Measurements from ENCODE around the gene NEAT1.

Gene NEAT1

DNA sequence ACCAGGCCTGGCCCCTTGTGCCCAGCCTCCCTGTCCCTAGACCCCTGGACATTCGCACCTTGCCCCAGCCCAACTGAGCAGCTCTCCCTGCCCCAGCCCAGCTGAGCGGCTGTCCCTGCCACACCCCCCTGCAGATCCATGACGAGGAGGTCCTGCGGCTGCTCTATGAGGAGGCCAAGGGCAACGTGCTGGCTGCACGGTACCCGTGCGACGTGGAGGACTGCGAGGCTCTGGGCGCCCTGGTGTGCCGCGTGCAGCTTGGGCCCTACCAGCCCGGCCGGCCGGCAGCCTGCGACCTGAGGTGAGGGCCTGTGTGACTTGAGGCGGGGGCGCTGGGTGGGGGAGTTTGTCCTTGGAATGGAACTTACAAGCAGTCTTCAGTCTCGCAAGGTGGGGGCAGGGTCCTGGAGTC, 28.5 kb upstream of the NEAT1 start:
- ChIA-PET CTCF (interaction anchor here (0.7 to 1.3 kb wide), 4 partner anchors 11 to 124 kb away, joined by 3 read pairs; partner anchors contain the start of gene SLC25A45), POLR2A (no interaction called here)
- 100% methylated on average over 17 of the region's 20 CpGs for WGBS (ENCODE audit: insufficient coverage)
- H3K27ac ChIP-seq (ENCODE audit: insufficient read depth in 1 of 2, low read depth in 1 of 2, low read length in 2 of 2, poor library complexity in 1 of 2, severe bottlenecking in 2 of 2): no peak overlapping the region
- no peaks in the 10 kb centered on the region for H3K9me3 ChIP-seq (ENCODE audit: control extremely low read depth in 1 of 5, control insufficient read depth in 4 of 5, insufficient read depth in 2 of 5, low read depth in 1 of 5, low read length in 4 of 5)
- no peaks in the 10 kb centered on the region for H3K27me3 ChIP-seq (replicated peaks in 2 of 5; ENCODE audit: control insufficient read depth in 4 of 5, insufficient read depth in 5 of 5, low read length in 4 of 5)
- H3K4me3 ChIP-seq (ENCODE audit: control insufficient read depth in 1 of 7, extremely low read depth in 1 of 7, insufficient read depth in 4 of 7, low read depth in 2 of 7, low read length in 6 of 7): no peak overlapping the region
- DNase-seq: no peak
- H3K4me1 ChIP-seq (ENCODE audit: control extremely low read depth in 1 of 4, control insufficient read depth in 4 of 4, insufficient read depth in 4 of 4, low read length in 3 of 4): peaks cover 0 to 15% (median 12%) of the 10 kb centered on the region in 4 experiments
- H3K36me3 ChIP-seq (ENCODE audit: control insufficient read depth in 4 of 4, insufficient read depth in 4 of 4, low read length in 3 of 4): peaks cover 0 to 72% (median 48%) of the 10 kb centered on the region in 4 experiments

DNA sequence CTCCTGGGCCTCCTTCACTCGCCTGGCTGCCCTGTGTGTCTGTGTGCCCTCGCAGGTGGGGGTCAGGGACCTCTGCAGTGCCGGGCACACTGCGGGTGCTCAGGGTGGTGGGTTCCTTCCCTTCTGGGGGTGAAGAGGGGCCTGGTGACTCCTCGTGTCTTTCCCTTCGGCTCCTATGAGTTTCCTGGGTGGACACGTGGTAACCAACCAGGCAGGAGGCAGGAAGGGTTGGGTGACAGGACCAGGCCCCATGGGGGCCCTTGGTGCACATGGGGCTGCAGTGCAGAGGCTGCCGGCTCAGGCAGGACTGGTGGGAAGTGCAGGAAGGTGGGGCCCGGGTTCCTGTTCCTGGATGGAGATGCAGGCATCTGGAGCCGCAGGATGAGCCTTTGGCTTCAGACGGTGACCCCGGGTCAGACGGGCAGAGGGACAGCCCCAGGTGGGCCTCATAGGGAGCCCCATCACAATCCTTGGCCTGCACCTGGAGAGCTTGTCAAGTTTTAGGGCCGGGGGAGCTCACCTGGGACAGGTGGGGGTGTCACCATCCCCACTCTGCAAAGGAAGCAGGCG, 26.6 kb upstream of the NEAT1 start:
- no peaks in the 10 kb centered on the region for H3K27me3 ChIP-seq (replicated peaks in 2 of 5; ENCODE audit: control insufficient read depth in 4 of 5, insufficient read depth in 5 of 5, low read length in 4 of 5)
- no peak for DNase-seq
- no peaks in the 10 kb centered on the region for H3K9me3 ChIP-seq (ENCODE audit: control extremely low read depth in 1 of 5, control insufficient read depth in 4 of 5, insufficient read depth in 2 of 5, low read depth in 1 of 5, low read length in 4 of 5)
- POLR2A ChIA-PET: interaction anchor here (0.8 kb wide), 1 partner anchor 103 kb away, joined by 3 read pairs; the partner anchor contains the start of gene MALAT1
- CTCF ChIA-PET: interaction anchor here (1.3 to 2.9 kb wide), 2 partner anchors 20 kb away, joined by 4 to 18 read pairs; no protein-coding TSS in a partner anchor
- H3K4me1 ChIP-seq (ENCODE audit: control extremely low read depth in 1 of 4, control insufficient read depth in 4 of 4, insufficient read depth in 4 of 4, low read length in 3 of 4): peaks cover 0 to 3% (median 2%) of the 10 kb centered on the region in 4 experiments
- no peak overlapping the region for H3K4me3 ChIP-seq (ENCODE audit: control insufficient read depth in 1 of 7, extremely low read depth in 1 of 7, insufficient read depth in 4 of 7, low read depth in 2 of 7, low read length in 6 of 7)
- peaks cover 0 to 79% (median 53%) of the 10 kb centered on the region in 4 experiments for H3K36me3 ChIP-seq (ENCODE audit: control insufficient read depth in 4 of 4, insufficient read depth in 4 of 4, low read length in 3 of 4)
- WGBS (ENCODE audit: insufficient coverage): 97% methylated on average over 12 of the region's 15 CpGs
- H3K27ac ChIP-seq (ENCODE audit: insufficient read depth in 1 of 2, low read depth in 1 of 2, low read length in 2 of 2, poor library complexity in 1 of 2, severe bottlenecking in 2 of 2): no peak overlapping the region

DNA sequence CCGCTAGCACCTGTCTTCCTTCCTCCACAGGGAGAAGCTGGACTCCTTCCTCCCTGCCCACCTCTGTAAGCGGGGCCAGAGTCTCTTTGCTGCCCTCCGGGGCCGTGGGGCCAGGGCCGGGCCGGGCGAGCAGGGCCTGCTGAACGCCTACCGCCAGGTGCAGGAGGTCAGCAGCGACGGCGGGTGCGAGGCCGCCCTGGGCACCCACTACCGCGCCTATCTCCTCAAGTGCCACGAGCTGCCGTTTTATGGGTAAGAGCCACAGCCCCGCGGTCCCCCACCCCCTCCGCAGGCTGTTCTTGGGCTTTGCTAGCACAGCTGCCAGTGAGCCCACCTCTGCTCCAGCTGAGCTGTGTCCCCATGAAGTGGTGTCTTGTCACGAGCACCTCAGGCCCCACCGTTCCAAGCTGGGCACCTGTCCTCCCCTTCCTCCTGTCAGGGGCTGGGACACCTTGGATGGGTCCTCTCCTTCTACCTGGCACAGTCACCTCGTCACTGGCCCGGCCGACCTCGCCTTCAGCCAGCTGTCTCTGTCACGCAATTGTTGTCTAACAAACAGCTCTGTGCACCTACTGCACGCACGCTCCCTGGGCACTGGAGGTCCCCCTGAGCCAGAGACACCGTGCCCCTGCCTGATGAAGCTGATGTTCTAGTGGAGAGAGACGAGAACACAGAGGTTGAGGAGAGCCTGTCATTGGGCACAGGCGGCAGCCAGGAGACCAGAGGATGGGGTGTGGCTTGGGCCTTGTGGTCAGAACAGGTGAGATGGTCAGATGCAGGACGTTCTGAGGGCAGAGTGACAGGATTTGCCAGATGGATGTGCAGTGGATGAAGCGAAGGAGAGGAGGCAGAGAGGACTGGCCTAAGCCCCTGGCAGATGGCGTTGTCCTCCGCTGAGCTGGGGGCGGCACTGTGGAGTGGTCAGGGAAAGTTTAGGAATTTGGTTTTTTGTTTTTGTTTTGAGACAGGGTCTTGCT, 25.5 kb upstream of the NEAT1 start:
- ChIA-PET CTCF (interaction anchor here (2.9 kb wide), 1 partner anchor 19 kb away, joined by 18 read pairs; no protein-coding TSS in a partner anchor), POLR2A (interaction anchor here (0.8 kb wide), 1 partner anchor 102 kb away, joined by 3 read pairs; the partner anchor contains the start of gene MALAT1)
- Histone ChIP-seq H3K36me3 (ENCODE audit: control insufficient read depth in 4 of 4, insufficient read depth in 4 of 4, low read length in 3 of 4) (peaks cover 0 to 78% (median 54%) of the 10 kb centered on the region in 4 experiments), H3K27ac (ENCODE audit: insufficient read depth in 1 of 2, low read depth in 1 of 2, low read length in 2 of 2, poor library complexity in 1 of 2, severe bottlenecking in 2 of 2) (no peak overlapping the region), H3K9me3 (ENCODE audit: control extremely low read depth in 1 of 5, control insufficient read depth in 4 of 5, insufficient read depth in 2 of 5, low read depth in 1 of 5, low read length in 4 of 5) (no peaks in the 10 kb centered on the region), H3K4me3 (ENCODE audit: control insufficient read depth in 1 of 7, extremely low read depth in 1 of 7, insufficient read depth in 4 of 7, low read depth in 2 of 7, low read length in 6 of 7) (no peak overlapping the region), H3K27me3 (replicated peaks in 2 of 5; ENCODE audit: control insufficient read depth in 4 of 5, insufficient read depth in 5 of 5, low read length in 4 of 5) (no peaks in the 10 kb centered on the region), H3K4me1 (ENCODE audit: control extremely low read depth in 1 of 4, control insufficient read depth in 4 of 4, insufficient read depth in 4 of 4, low read length in 3 of 4) (peaks cover 0 to 8% (median 6%) of the 10 kb centered on the region in 4 experiments)
- no peak for DNase-seq
- 96% methylated on average over 34 of the region's 38 CpGs for WGBS (ENCODE audit: insufficient coverage)

DNA sequence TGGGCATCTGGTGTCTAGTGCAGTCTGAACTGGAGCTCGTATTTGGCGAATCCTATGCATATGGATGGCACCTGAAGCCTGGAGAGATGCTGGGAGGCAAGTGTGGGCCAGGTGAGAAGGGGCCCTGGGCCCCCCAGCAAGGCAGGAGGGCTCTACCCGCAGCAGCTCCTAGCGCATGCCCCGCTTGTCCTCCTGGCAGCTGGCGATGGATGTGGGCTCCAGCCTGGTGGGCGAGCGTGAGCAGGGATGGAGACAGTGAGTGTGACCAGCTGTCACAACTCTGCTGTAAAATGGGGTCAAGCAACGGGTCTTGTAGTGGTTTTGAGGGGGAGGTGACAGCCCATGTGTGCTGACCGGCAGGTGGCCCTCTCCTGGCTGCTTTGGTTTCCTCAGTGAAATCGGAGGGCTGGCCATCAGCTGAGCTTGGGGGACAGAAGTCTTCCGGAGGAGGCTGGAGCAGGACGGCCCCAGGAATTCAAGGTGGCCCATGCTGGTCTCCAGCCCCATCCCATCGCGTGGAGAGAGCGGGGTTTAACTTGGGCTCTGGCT, 24.2 kb upstream of the NEAT1 start:
- H3K4me3 ChIP-seq (ENCODE audit: control insufficient read depth in 1 of 7, extremely low read depth in 1 of 7, insufficient read depth in 4 of 7, low read depth in 2 of 7, low read length in 6 of 7): no peak overlapping the region
- no peaks in the 10 kb centered on the region for H3K9me3 ChIP-seq (ENCODE audit: control extremely low read depth in 1 of 5, control insufficient read depth in 4 of 5, insufficient read depth in 2 of 5, low read depth in 1 of 5, low read length in 4 of 5)
- no peaks in the 10 kb centered on the region for H3K27me3 ChIP-seq (replicated peaks in 2 of 5; ENCODE audit: control insufficient read depth in 4 of 5, insufficient read depth in 5 of 5, low read length in 4 of 5)
- peaks cover 0 to 68% (median 50%) of the 10 kb centered on the region in 4 experiments for H3K36me3 ChIP-seq (ENCODE audit: control insufficient read depth in 4 of 4, insufficient read depth in 4 of 4, low read length in 3 of 4)
- CTCF ChIA-PET: interaction anchor here (1.1 to 2.9 kb wide), 3 partner anchors 11 to 20 kb away, joined by 3 to 18 read pairs (median 4); no protein-coding TSS in a partner anchor
- POLR2A ChIA-PET: interaction anchor here (0.9 kb wide), 1 partner anchor 28 kb away, joined by 3 read pairs; no protein-coding TSS in a partner anchor
- H3K4me1 ChIP-seq (ENCODE audit: control extremely low read depth in 1 of 4, control insufficient read depth in 4 of 4, insufficient read depth in 4 of 4, low read length in 3 of 4): peaks cover 2 to 18% (median 16%) of the 10 kb centered on the region in 4 experiments
- DNase-seq: no peak
- no peak overlapping the region for H3K27ac ChIP-seq (ENCODE audit: insufficient read depth in 1 of 2, low read depth in 1 of 2, low read length in 2 of 2, poor library complexity in 1 of 2, severe bottlenecking in 2 of 2)
- WGBS (ENCODE audit: insufficient coverage): 97% methylated on average over 15 of the region's 16 CpGs

DNA sequence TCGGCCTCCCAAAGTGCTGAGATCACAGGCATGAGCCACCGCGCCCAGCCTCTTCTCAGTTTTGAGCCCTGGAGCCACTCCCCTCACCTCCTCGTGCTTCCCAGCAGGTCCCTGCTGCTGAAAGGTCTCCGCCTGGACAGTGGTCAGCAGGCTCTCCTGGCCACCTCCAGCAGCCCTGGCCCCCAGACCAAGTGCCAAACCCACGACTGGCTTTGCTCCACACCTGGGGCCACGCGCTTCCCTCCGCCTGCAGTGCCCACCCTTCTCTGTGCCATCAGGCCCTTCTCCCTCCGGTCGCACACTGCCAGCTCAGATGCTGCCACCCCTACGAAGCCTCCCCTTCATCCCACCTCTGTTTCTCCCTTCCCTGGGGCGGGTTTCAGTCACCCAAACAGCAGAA, 23.3 kb upstream of the NEAT1 start:
- no peak overlapping the region for H3K27ac ChIP-seq (ENCODE audit: insufficient read depth in 1 of 2, low read depth in 1 of 2, low read length in 2 of 2, poor library complexity in 1 of 2, severe bottlenecking in 2 of 2)
- CTCF ChIA-PET: interaction anchor here (9.7 kb wide), 1 partner anchor 16 kb away, joined by 77 read pairs; no protein-coding TSS in a partner anchor
- H3K27me3 ChIP-seq (replicated peaks in 2 of 5; ENCODE audit: control insufficient read depth in 4 of 5, insufficient read depth in 5 of 5, low read length in 4 of 5): no peaks in the 10 kb centered on the region
- H3K36me3 ChIP-seq (ENCODE audit: control insufficient read depth in 4 of 4, insufficient read depth in 4 of 4, low read length in 3 of 4): peaks cover 0 to 60% (median 44%) of the 10 kb centered on the region in 4 experiments
- H3K9me3 ChIP-seq (ENCODE audit: control extremely low read depth in 1 of 5, control insufficient read depth in 4 of 5, insufficient read depth in 2 of 5, low read depth in 1 of 5, low read length in 4 of 5): no peaks in the 10 kb centered on the region
- no peak for DNase-seq
- peaks cover 2 to 26% (median 24%) of the 10 kb centered on the region in 4 experiments for H3K4me1 ChIP-seq (ENCODE audit: control extremely low read depth in 1 of 4, control insufficient read depth in 4 of 4, insufficient read depth in 4 of 4, low read length in 3 of 4)
- POLR2A ChIA-PET: interaction anchor here (0.7 kb wide), 1 partner anchor 101 kb away, joined by 11 read pairs; no protein-coding TSS in a partner anchor
- WGBS (ENCODE audit: insufficient coverage): 100% methylated on average over 10 of the region's 13 CpGs
- no peak overlapping the region for H3K4me3 ChIP-seq (ENCODE audit: control insufficient read depth in 1 of 7, extremely low read depth in 1 of 7, insufficient read depth in 4 of 7, low read depth in 2 of 7, low read length in 6 of 7)

DNA sequence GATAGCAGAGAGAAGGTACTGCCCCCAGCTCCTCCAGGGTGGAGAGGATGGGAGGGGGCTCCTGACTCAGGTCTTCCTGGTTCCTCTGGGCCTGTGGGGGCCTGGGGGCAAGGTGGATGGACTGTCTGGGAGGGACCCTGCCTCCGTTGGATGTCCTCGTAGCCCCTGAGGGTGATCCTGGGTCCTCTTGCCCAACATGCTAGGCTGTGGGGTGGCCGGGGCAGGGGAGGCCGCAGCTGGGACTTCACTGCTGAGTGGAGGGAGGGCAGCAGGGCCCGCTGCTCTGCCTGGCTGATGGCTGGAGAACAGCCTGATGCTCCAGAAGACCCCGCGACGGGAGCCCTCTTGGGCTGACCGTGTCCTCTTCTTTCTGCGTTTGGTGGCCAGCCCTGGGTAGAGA, 22.8 kb upstream of the NEAT1 start:
- POLR2A ChIA-PET: no interaction called here
- no peak overlapping the region for H3K27ac ChIP-seq (ENCODE audit: insufficient read depth in 1 of 2, low read depth in 1 of 2, low read length in 2 of 2, poor library complexity in 1 of 2, severe bottlenecking in 2 of 2)
- no peaks in the 10 kb centered on the region for H3K27me3 ChIP-seq (replicated peaks in 2 of 5; ENCODE audit: control insufficient read depth in 4 of 5, insufficient read depth in 5 of 5, low read length in 4 of 5)
- no peak overlapping the region for H3K4me3 ChIP-seq (ENCODE audit: control insufficient read depth in 1 of 7, extremely low read depth in 1 of 7, insufficient read depth in 4 of 7, low read depth in 2 of 7, low read length in 6 of 7)
- no peaks in the 10 kb centered on the region for H3K9me3 ChIP-seq (ENCODE audit: control extremely low read depth in 1 of 5, control insufficient read depth in 4 of 5, insufficient read depth in 2 of 5, low read depth in 1 of 5, low read length in 4 of 5)
- peaks cover 0 to 57% (median 41%) of the 10 kb centered on the region in 4 experiments for H3K36me3 ChIP-seq (ENCODE audit: control insufficient read depth in 4 of 4, insufficient read depth in 4 of 4, low read length in 3 of 4)
- H3K4me1 ChIP-seq (ENCODE audit: control extremely low read depth in 1 of 4, control insufficient read depth in 4 of 4, insufficient read depth in 4 of 4, low read length in 3 of 4): peaks cover 2 to 32% (median 30%) of the 10 kb centered on the region in 4 experiments
- WGBS (ENCODE audit: insufficient coverage): 96% methylated on average over 8 of the region's 10 CpGs
- no peak for DNase-seq
- CTCF ChIA-PET: interaction anchor here (2.2 to 9.7 kb wide), 2 partner anchors 12 to 16 kb away, joined by 7 to 77 read pairs; no protein-coding TSS in a partner anchor

Measured in common myeloid progenitor, CD34-positive (primary cell).